GM18498 (cell line): ENCODE measurements around the gene SDHAF2.
"Not testable (repeated sequence)": the region's sequence is repeated elsewhere in the genome, so short reads cannot be mapped to it uniquely, and the experiment has no call there.

ENCODE experiments used
- ATAC-seq: cut with Tn5 transposase; IDR thresholded peaks from one replicate; pipeline ENCODE4 v1.9.1; 2021; ENCODE audit warnings: mild to moderate bottlenecking, moderate library complexity; ENCODE audit not compliant: unreplicated experiment

SDHAF2 gene

GRCh38 chr11:61429691-61430582 is at the start of gene SDHAF2, which contains the start of gene CPSF7:
SDHAF2 (plus strand) TSS chr11:61430124; CDS start chr11:61430147, 23 bp downstream.
CPSF7 (minus strand) TSS chr11:61429975; CDS start chr11:61429235, 740 bp downstream.
- peak; percentile 83 for ATAC-seq

- ATAC-seq: no peak
These were observed 49.0 kb upstream of the SDHAF2 start for GRCh38 chr11:61380884-61381283.

- ATAC-seq: not testable (repeated sequence)
These were observed 46.1 kb upstream of the SDHAF2 start for GRCh38 chr11:61383859-61384258.

- ATAC-seq: no peak
These were observed 45.4 kb upstream of the SDHAF2 start for GRCh38 chr11:61384271-61385242.

GRCh38 chr11:61390161-61390560 is 39.8 kb upstream of the SDHAF2 start:
- ATAC-seq: no peak

DNA sequence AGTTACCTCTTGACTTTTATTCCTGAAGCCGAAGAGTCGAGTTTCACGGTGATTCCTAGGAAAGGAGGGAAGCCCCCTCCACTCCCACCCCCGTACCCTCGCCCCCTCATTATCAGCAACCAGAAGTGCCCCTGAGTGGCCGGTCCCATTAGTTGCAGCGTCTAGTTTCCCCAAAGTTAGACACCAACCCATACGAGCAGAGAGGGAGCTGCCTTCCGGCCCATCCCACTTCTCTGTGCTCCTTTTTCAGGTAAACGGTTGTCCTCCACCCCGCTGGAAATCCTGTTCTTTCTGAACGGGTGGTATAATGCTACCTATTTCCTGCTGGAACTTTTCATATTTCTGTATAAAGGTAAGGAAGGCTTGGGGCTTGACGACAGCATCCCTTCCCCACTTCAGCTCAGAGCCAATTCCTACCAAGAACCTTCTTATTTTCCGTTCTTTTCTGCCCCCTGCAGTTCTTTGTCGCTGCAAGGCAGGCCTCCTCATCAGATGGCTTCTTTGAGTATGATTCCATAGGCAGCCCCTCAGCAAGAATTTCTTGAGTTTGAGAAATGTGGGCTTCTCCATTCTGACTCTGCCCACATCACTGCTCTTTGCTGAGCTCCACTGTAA is 36.8 kb upstream of the SDHAF2 start:
- ATAC-seq: no peak

- no peak for ATAC-seq
These were observed 28.8 kb upstream of the SDHAF2 start for GRCh38 chr11:61401173-61401572.

- ATAC-seq: no peak
These were observed 28.4 kb upstream of the SDHAF2 start for GRCh38 chr11:61401573-61401972.

- ATAC-seq: no peak
These were observed 26.3 kb upstream of the SDHAF2 start for GRCh38 chr11:61403658-61404057.

GRCh38 chr11:61404103-61404502 is 25.8 kb upstream of the SDHAF2 start:
- no peak for ATAC-seq

- no peak for ATAC-seq
These were observed 25.3 kb upstream of the SDHAF2 start for GRCh38 chr11:61404641-61405040.

DNA sequence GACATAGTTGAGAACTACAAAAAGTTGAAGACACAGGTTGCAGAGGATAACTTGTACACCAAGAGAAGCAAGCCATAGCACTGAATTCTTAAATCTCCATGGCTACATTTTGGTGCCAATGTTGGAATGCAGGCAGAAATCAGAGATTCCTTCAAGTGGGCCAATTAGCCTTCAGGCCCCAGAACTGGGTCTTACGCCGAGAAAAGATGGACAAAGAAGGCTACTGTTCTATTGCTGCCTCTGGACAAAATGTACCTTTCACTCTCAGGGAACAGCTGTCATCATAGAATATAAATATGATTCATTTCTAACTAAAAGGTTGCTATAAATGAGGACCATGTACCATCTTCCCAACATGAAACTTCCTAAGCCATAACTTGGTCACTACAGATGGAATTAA is 23.9 kb upstream of the SDHAF2 start:
- no peak for ATAC-seq

DNA sequence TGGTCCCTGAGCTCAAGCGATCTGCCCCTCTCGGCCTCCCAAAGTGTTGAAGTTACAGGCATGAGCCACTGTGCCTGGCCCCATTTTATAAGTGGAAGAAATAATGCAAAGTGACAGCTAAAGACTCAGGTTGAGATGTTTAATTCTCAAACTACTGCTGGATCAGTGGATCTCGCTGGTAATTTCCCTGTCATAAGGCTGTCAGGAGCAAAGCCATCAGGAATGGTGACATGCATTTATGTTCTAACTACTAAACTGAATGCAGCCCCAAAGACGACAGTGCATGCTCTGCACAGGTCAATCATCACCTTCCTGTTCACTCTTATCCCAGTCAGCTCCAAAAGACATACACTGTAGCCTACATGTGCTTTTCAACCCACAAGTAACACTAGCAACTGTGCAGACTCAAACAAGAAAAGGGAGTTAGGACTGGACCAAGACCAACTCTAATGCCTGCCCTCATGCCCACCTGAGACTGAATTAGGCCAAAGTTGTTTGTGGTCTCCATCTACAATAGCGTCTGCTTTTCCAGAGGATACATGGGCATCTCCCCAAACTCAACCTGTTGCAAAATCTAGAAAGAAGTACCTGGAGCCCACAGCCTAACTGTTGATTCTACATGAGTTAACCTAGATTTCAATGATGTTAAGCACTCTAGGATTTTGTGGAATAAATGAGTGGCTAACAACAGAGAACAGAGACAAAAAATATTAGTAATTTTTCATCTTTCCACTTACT is 22.8 kb upstream of the SDHAF2 start:
- no peak for ATAC-seq

- ATAC-seq: no peak
These were observed 18.3 kb upstream of the SDHAF2 start for GRCh38 chr11:61411589-61411988.

DNA sequence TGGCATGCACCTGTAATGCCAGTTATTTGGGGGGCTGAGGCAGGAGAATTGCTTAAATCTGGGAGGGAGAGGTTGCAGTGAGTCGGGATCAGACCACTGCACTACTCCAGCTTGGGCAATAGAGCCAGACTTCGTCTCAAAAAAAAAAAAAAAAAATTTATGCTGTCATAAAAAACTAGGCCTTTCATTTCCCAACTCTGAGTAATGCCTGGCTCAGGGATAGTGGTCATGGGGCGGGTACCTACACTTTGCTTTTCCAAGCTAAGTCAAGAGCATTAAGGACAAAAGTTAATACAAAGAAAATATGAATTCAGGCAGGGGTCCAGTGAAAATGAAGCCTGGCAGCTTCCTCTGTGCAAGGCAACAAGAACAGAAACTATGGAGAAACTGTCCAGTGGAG is 16.4 kb upstream of the SDHAF2 start:
- no peak for ATAC-seq

GRCh38 chr11:61414547-61414946 is 15.4 kb upstream of the SDHAF2 start:
- no peak for ATAC-seq

- no peak for ATAC-seq
These were observed 14.5 kb upstream of the SDHAF2 start for GRCh38 chr11:61415381-61415780.

- ATAC-seq: no peak
These were observed 13.0 kb upstream of the SDHAF2 start for GRCh38 chr11:61416941-61417340.

GRCh38 chr11:61417670-61418069 is 12.3 kb upstream of the SDHAF2 start:
- ATAC-seq: no peak

GRCh38 chr11:61418136-61418535 is 11.8 kb upstream of the SDHAF2 start:
- ATAC-seq: no peak
